CD4-positive, CD25-positive, alpha-beta regulatory T cell (primary cell): ENCODE results near the gene EXT2. TPM values are rescaled to one million over a fixed set of nuclear protein-coding genes. Genes with fewer than 3 reads are reported as not detected.

Experiments used
- ATAC-seq, 2 donors: fragments of 150-1000 bp; cut with Tn5 transposase; one replicate each; pipeline ENCODE4 v1.10.0; 2021; ENCODE audit warnings: low read depth in 2 of 2, moderate number of reproducible peaks in 2 of 2, moderate library complexity in 1 of 2
- DNase-seq, 3 donors: peaks; one replicate each; pipeline versions ENCODE4 v3.0.0 to v3.0.0-alpha.2; 2012 to 2022; ENCODE audit warnings: mixed read lengths in 1 of 3
- H3K27ac ChIP-seq: one replicate; pipeline ENCODE4 v1.7.0; 2013; ENCODE audit warnings: mild to moderate bottlenecking, low read length; ENCODE audit not compliant: insufficient read depth, poor library complexity, severe bottlenecking
- H3K27me3 ChIP-seq: one replicate; pipeline ENCODE4 v1.7.0; 2013; ENCODE audit warnings: low read length; ENCODE audit not compliant: control insufficient read depth, insufficient read depth
- H3K36me3 ChIP-seq: one replicate; pipeline ENCODE4 v1.7.0; 2013; ENCODE audit warnings: mild to moderate bottlenecking, low read length, moderate library complexity; ENCODE audit not compliant: control insufficient read depth, insufficient read depth
- H3K4me1 ChIP-seq: 2 replicates; pipeline ENCODE4 v1.7.0; 2013; ENCODE audit warnings: mild to moderate bottlenecking, low read length; ENCODE audit not compliant: insufficient read depth, control insufficient read depth, poor library complexity, severe bottlenecking
- H3K4me3 ChIP-seq: one replicate; pipeline ENCODE4 v1.7.0; 2013; ENCODE audit warnings: low read depth, mild to moderate bottlenecking, low read length, moderate library complexity
- H3K9me3 ChIP-seq, 2 experiments: 1 replicate in 1 of 2; 2 replicates in 1 of 2; pipeline ENCODE4 v1.7.0; 2013; ENCODE audit warnings: low read length in 2 of 2, mild to moderate bottlenecking in 1 of 2, moderate library complexity in 1 of 2; ENCODE audit not compliant: control insufficient read depth in 2 of 2
- H3K27ac Mint-ChIP-seq, 3 donors: one replicate each; pipeline ENCODE4 v1.8.0; 2020 to 2022; ENCODE audit warnings: mild to moderate bottlenecking in 3 of 3, mixed read lengths in 3 of 3, moderate library complexity in 2 of 3
- H3K27me3 Mint-ChIP-seq: one replicate; pipeline ENCODE4 v1.8.0; 2022; ENCODE audit warnings: mild to moderate bottlenecking, mixed read lengths
- H3K36me3 Mint-ChIP-seq: one replicate; pipeline ENCODE4 v1.8.0; 2020; ENCODE audit warnings: mixed read lengths
- H3K4me1 Mint-ChIP-seq, 4 donors: one replicate each; pipeline ENCODE4 v1.8.0; 2020 to 2022; ENCODE audit warnings: mixed read lengths in 4 of 4, mild to moderate bottlenecking in 1 of 4
- H3K4me3 Mint-ChIP-seq, 4 donors: one replicate each; pipeline ENCODE4 v1.8.0; 2020 to 2022; ENCODE audit warnings: mild to moderate bottlenecking in 4 of 4, mixed read lengths in 4 of 4, moderate library complexity in 3 of 4
- H3K9me3 Mint-ChIP-seq, 7 donors: one replicate each; pipeline ENCODE4 v1.8.0; 2020 to 2022; ENCODE audit warnings: mixed read lengths in 7 of 7, mild to moderate bottlenecking in 3 of 7, moderate library complexity in 2 of 7
- polyA plus RNA-seq, 4 donors: library from polyadenylated mRNA; unstranded; fragments of 300-500 nt; fragmentation: Illumina TruSeq; gene quantifications; one replicate each; pipeline ENCODE4 v1.2.3, GENCODE V29; 2021
- total RNA-seq: library from RNA; stranded (reverse); gene quantifications from one replicate; pipeline ENCODE4 v1.2.3, GENCODE V29; 2022

The EXT2 gene
- total and polyA plus RNA-seq, 5 donors from 2014 or later = 25.6 to 42.6 (median 41.4) TPM

DNA sequence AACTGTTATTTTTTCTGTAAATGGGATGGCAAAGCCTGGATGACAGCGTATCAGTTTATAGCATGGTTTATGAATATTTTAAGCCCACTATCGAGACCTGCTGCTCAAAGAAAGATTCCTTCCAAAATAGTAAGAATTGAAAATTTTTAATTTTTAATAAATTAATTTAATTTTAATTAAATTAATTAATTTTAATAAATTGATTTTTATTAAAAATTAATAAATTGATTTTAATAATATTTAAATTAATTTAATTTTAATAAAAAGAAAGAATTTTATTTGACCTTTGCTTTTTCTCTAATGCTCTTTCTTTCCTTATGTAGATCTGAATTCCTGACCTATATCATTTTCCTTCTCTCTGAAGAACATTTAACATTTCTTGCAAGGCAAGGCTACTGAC is 62.9 kb downstream of the EXT2 start:
- H3K9me3 ChIP-seq = no peaks in the 10 kb centered on the region
- H3K27ac Mint-ChIP-seq = peak overlapping the region in 1 of 3 donors; percentile 22
- H3K4me1 Mint-ChIP-seq = peaks cover 12 to 29% (median 15%) of the 10 kb centered on the region in 4 donors
- no peaks in the 10 kb centered on the region for H3K27me3 ChIP-seq
- H3K36me3 Mint-ChIP-seq = peaks cover 42% of the 10 kb centered on the region
- no peak overlapping the region for H3K4me3 ChIP-seq
- no peak for DNase-seq
- H3K9me3 Mint-ChIP-seq = peaks cover 0 to 6% (median 0%) of the 10 kb centered on the region in 7 donors
- H3K4me3 Mint-ChIP-seq = no peak overlapping the region
- H3K27ac ChIP-seq = no peak overlapping the region
- no peak for ATAC-seq
- H3K27me3 Mint-ChIP-seq = no peaks in the 10 kb centered on the region
- H3K4me1 ChIP-seq = no peaks in the 10 kb centered on the region
- H3K36me3 ChIP-seq = peaks cover 11% of the 10 kb centered on the region

GRCh38 chr11:44159848-44160721 is 64.6 kb downstream of the EXT2 start:
- ATAC-seq = no peak
- Histone ChIP-seq H3K27ac (no peak overlapping the region), H3K9me3 (no peaks in the 10 kb centered on the region), H3K4me1 (no peaks in the 10 kb centered on the region), H3K27me3 (no peaks in the 10 kb centered on the region), H3K4me3 (no peak overlapping the region), H3K36me3 (peaks cover 11% of the 10 kb centered on the region)
- no peak overlapping the region for H3K27ac Mint-ChIP-seq
- H3K9me3 Mint-ChIP-seq = peaks cover 0 to 4% (median 0%) of the 10 kb centered on the region in 7 donors
- no peak overlapping the region for H3K4me3 Mint-ChIP-seq
- peaks cover 30% of the 10 kb centered on the region for H3K36me3 Mint-ChIP-seq
- no peak for DNase-seq
- H3K27me3 Mint-ChIP-seq = no peaks in the 10 kb centered on the region
- peaks cover 12 to 29% (median 16%) of the 10 kb centered on the region in 4 donors for H3K4me1 Mint-ChIP-seq

DNA sequence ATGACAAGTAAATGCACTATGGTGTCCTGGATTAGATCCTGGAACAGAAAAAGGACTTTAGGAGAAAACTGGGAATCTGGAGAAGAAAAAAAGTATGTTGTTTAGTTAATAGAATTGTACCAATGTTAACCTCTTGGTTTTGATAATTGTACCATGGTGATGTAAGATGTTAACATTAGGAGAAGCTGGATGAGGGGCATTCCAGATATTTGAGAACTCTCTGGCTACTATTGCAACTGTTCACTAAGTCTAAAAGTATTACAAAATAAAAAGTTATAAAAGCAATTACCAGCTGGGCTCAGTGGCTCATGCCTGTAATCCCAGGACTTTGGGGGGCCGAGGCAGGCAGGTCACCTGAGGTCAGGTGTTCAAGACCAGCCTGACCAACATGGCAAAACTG is 66.5 kb downstream of the EXT2 start:
- Histone ChIP-seq H3K36me3 (peaks cover 9% of the 10 kb centered on the region), H3K4me3 (no peak overlapping the region), H3K4me1 (no peaks in the 10 kb centered on the region), H3K9me3 (no peaks in the 10 kb centered on the region), H3K27ac (no peak overlapping the region), H3K27me3 (no peaks in the 10 kb centered on the region)
- no peak overlapping the region for H3K4me3 Mint-ChIP-seq
- ATAC-seq = no peak
- no peak for DNase-seq
- H3K27ac Mint-ChIP-seq = no peak overlapping the region
- no peaks in the 10 kb centered on the region for H3K27me3 Mint-ChIP-seq
- peaks cover 12 to 23% (median 15%) of the 10 kb centered on the region in 4 donors for H3K4me1 Mint-ChIP-seq
- peaks cover 21% of the 10 kb centered on the region for H3K36me3 Mint-ChIP-seq
- H3K9me3 Mint-ChIP-seq = peaks cover 0 to 1% (median 0%) of the 10 kb centered on the region in 7 donors

- Mint-ChIP-seq H3K27me3 (no peaks in the 10 kb centered on the region), H3K36me3 (peaks cover 17% of the 10 kb centered on the region), H3K4me1 (peaks cover 12 to 23% (median 15%) of the 10 kb centered on the region in 4 donors), H3K9me3 (peaks cover 0 to 1% (median 0%) of the 10 kb centered on the region in 7 donors), H3K4me3 (no peak overlapping the region), H3K27ac (no peak overlapping the region)
- ATAC-seq (no peak), DNase-seq (no peak)
- Histone ChIP-seq H3K9me3 (no peaks in the 10 kb centered on the region), H3K36me3 (peaks cover 4% of the 10 kb centered on the region), H3K27ac (no peak overlapping the region), H3K4me1 (no peaks in the 10 kb centered on the region), H3K27me3 (no peaks in the 10 kb centered on the region), H3K4me3 (no peak overlapping the region)
Observed at GRCh38 chr11:44162662-44163061, 67.2 kb downstream of the EXT2 start.

- no peaks in the 10 kb centered on the region for H3K27me3 ChIP-seq
- no peak for ATAC-seq
- no peaks in the 10 kb centered on the region for H3K9me3 ChIP-seq
- H3K4me1 ChIP-seq = no peaks in the 10 kb centered on the region
- Mint-ChIP-seq H3K27me3 (no peaks in the 10 kb centered on the region), H3K36me3 (peaks cover 6% of the 10 kb centered on the region), H3K4me1 (peaks cover 0 to 9% (median 4%) of the 10 kb centered on the region in 4 donors), H3K4me3 (no peak overlapping the region), H3K9me3 (peaks cover 0 to 1% (median 0%) of the 10 kb centered on the region in 7 donors), H3K27ac (no peak overlapping the region)
- no peak overlapping the region for H3K27ac ChIP-seq
- H3K4me3 ChIP-seq = no peak overlapping the region
- H3K36me3 ChIP-seq = no peaks in the 10 kb centered on the region
- DNase-seq = no peak
Observed at GRCh38 chr11:44165432-44165831, 70.0 kb downstream of the EXT2 start.

GRCh38 chr11:44167046-44167445 is 71.6 kb downstream of the EXT2 start:
- no peaks in the 10 kb centered on the region for H3K9me3 Mint-ChIP-seq
- no peak overlapping the region for H3K4me3 Mint-ChIP-seq
- H3K27me3 Mint-ChIP-seq = no peaks in the 10 kb centered on the region

GRCh38 chr11:44171518-44171917 is 76.0 kb downstream of the EXT2 start:
- DNase-seq (no peak), ATAC-seq (no peak)
- Histone ChIP-seq H3K27me3 (no peaks in the 10 kb centered on the region), H3K9me3 (no peaks in the 10 kb centered on the region), H3K27ac (no peak overlapping the region), H3K4me3 (no peak overlapping the region), H3K36me3 (peaks cover 9% of the 10 kb centered on the region), H3K4me1 (no peaks in the 10 kb centered on the region)
- Mint-ChIP-seq H3K4me1 (peaks cover 0 to 13% (median 5%) of the 10 kb centered on the region in 4 donors), H3K27me3 (no peaks in the 10 kb centered on the region), H3K4me3 (no peak overlapping the region), H3K27ac (no peak overlapping the region), H3K9me3 (no peaks in the 10 kb centered on the region), H3K36me3 (peaks cover 31% of the 10 kb centered on the region)

More at GRCh38 chr11:44167046-44167445, 71.6 kb downstream of the EXT2 start:
- no peak overlapping the region for H3K27ac Mint-ChIP-seq
- H3K9me3 ChIP-seq = no peaks in the 10 kb centered on the region
- ATAC-seq = no peak
- peaks cover 4% of the 10 kb centered on the region for H3K36me3 ChIP-seq
- H3K4me1 Mint-ChIP-seq = peaks cover 0 to 6% (median 4%) of the 10 kb centered on the region in 4 donors
- peaks cover 8% of the 10 kb centered on the region for H3K36me3 Mint-ChIP-seq
- H3K4me3 ChIP-seq = no peak overlapping the region
- no peaks in the 10 kb centered on the region for H3K27me3 ChIP-seq
- DNase-seq = no peak
- H3K4me1 ChIP-seq = no peaks in the 10 kb centered on the region
- no peak overlapping the region for H3K27ac ChIP-seq
